Activated naive CD4-positive, alpha-beta T cell (primary cell): ENCODE measurements around the gene EXOC3.
"Not testable (repeated sequence)": the region's sequence is repeated elsewhere in the genome, so short reads cannot be mapped to it uniquely, and the experiment has no call there.

ENCODE experiments used
- DNase-seq, 4 experiments: peaks; one replicate each; lab custom pipeline; 2025; lab: John Stamatoyannopoulos, UW

Gene EXOC3

GRCh38 chr5:407051-407450 is 35.9 kb upstream of the EXOC3 start:
- DNase-seq, result no peak

GRCh38 chr5:407801-408268 is 35.1 kb upstream of the EXOC3 start:
- no peak for DNase-seq

DNA sequence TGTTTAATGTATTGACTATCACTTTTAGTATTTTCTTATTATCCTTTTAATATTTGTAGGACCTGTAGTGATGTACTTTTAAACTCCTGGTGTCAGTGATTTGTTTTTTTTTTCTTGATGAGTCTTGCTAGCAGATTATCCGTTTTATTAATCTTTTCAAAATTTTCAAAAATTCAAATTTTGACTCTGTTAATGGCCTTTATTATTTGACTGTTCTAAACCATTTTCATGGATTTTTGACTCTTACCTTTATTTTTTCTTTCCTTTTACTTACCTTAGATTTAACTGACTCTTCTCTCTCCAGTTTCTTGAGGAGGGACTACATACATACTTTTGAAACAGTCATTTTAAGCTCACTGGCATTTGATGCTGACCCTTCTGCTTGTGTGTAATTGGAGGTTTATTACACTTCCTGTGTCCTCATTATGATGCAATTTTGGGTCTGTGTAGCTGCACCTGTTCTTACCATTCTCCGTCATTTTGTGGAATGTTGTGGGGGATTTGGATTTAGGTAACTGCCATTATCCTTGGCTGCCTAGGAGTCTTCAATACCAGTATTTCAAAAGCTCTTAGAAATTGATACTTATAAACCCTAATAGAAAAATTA is 32.0 kb upstream of the EXOC3 start:
- no peak for DNase-seq

DNA sequence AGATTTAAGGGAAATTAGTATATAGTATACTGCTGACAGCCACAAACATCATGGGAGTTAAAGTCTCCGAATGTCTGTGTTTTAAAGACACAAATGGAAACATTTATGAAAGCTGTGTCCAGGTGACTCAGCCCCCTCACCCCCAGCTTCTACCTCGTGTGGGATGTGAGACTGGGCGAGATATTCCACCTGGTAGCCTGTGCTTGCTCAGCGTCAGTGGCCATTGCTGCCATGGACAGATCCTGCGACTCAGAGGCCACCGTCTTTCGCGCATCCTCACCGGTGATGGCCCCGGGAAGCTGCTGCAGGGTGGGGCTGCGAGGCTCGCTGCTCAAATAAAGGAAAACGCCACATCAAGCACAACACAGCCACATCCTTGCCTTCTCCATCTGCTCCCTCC is 31.2 kb upstream of the EXOC3 start:
- DNase-seq, result no peak

DNA sequence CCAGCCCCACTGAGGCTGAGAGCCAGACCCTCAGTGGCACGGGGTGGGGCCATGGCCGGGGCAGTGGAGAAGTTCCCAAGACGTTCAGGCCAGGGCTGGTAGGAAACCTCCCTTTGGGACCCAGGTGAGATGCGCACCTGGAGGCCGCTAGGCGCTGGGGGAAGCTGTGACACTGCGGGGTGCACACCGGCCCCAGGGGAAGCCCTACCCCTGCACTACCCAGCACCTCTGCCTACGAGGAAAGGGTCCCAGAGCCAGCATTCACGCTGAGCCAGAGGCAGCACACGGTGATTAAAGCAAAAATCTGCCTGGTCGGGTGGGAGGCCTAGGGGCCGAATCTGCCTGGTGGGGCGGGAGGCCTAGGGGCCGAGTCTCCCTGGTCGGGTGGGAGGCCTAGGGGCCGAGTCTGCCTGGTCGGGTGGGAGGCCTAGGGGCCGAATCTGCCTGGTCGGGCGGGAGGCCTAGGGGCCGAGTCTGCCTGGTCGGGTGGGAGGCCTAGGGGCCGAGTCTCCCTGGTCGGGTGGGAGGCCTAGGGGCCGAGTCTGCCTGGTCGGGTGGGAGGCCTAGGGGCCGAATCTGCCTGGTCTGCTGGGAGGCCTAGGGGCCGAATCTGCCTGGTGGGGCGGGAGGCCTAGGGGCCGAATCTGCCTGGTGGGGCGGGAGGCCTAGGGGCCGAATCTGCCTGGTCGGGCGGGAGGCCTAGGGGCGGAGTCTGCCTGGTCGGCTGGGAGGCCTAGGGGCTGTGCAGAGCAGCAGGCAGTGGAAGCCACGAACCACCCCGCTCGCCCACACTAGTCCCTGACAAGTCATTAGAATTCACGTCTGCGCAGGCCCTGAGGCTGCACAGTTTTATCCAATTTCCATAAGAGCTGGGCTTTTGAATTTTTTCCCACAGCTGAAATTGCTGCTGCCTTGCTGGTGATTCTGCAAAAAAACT is 27.7 kb upstream of the EXOC3 start:
- DNase-seq, result not testable (repeated sequence)

DNA sequence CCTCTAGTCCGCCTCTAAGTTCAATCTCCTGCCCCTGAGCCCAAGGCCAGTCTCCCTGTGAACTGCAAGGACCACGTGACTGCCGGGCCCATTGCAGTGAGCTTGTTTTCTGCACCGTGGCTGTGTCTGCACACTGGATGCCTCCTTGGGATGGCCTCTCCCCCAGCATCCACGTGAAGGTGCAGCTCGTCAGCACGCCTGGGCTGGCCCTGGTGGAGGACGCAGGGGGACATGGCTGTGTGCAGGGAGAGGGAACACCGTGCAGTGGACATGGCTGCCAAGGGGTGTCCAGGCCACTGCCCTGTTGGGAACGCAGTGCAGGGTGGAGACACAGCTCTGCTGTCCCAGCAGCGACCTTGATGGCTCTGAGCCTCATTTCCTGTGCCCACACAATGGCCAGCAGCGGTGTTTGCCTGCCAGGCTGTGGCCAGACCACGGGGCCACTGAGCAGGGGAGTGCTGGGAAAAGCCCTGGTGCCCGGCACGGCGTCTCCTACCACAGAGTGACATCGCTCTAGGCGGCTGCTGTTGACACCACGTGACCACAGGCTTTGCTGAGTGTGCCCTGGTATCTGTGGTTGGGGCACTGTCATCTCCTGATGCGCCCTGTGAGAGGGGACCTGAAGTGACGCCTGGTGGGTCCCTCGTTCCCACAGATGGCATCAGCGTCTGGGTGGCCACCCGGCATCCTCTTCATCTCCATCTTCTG is 26.9 kb upstream of the EXOC3 start:
- no peak for DNase-seq

GRCh38 chr5:416636-416960 is 26.4 kb upstream of the EXOC3 start:
- DNase-seq, result no peak

DNA sequence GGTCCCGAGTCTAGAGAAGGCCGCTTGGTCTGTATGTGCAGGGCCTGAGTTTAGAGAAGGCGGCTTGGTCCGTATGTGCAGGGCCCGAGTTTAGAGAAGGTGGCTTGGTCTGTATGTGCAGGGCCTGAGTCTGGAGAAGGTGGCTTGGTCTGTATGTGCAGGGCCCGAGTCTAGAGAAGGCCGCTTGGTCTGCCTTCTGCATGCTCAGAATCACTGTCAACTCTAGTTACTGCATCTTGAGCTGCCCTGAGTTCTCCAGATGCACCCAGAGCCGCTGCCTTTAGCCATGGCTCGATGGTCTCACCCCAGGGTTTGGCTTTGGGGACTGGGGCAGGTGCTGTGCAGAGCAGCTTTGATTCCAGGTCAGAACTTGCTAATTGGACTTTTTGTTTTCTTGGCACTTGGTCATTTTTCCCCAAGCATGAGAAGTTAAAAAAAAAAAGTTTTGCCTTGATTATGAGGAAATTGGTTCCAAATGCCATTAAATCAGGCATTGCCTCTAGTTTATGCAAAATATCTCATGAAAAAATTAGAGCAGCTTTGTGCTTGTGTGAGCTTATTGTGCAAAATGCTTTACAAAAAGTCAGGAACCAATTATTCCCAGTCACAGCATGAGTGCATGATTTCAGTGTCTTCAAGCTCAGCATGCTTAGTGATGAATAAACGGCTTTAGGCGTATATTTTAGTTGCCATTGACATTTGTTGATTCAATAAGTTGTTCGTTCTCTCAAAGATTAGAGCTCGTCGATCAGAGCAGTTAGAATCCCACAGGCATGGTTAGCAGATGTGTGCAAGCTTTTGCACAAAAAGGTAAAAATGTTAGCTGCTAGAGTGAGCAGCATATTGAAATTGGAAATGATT is 25.4 kb upstream of the EXOC3 start:
- DNase-seq, result no peak

GRCh38 chr5:418162-419121 is 24.5 kb upstream of the EXOC3 start:
- no peak for DNase-seq

DNA sequence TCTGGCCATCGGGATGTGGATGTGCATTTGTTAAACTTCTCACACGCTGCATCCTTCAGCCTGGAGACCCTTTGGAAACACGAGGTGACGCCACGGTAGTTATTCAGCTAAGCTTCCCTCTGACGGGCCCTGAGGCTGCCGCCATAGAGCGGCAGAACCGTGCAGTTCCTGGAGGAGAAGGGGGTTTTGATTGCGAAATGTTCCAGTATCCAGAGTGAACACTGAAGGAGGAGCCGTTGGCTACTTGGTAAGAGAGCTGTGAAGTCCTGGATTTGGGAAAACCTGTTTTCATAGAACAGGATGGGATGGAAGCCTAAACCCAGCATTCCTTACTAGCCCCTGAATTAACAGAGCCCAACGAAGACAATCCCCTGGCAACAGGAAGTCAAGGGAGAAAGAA is 23.0 kb upstream of the EXOC3 start:
- DNase-seq, result no peak

- DNase-seq, result no peak
Measured at GRCh38 chr5:420632-421286, 22.2 kb upstream of the EXOC3 start.

GRCh38 chr5:421287-421880 is 21.6 kb upstream of the EXOC3 start:
- DNase-seq, result no peak

- DNase-seq, result no peak
Measured at GRCh38 chr5:421901-422300, 21.1 kb upstream of the EXOC3 start.

DNA sequence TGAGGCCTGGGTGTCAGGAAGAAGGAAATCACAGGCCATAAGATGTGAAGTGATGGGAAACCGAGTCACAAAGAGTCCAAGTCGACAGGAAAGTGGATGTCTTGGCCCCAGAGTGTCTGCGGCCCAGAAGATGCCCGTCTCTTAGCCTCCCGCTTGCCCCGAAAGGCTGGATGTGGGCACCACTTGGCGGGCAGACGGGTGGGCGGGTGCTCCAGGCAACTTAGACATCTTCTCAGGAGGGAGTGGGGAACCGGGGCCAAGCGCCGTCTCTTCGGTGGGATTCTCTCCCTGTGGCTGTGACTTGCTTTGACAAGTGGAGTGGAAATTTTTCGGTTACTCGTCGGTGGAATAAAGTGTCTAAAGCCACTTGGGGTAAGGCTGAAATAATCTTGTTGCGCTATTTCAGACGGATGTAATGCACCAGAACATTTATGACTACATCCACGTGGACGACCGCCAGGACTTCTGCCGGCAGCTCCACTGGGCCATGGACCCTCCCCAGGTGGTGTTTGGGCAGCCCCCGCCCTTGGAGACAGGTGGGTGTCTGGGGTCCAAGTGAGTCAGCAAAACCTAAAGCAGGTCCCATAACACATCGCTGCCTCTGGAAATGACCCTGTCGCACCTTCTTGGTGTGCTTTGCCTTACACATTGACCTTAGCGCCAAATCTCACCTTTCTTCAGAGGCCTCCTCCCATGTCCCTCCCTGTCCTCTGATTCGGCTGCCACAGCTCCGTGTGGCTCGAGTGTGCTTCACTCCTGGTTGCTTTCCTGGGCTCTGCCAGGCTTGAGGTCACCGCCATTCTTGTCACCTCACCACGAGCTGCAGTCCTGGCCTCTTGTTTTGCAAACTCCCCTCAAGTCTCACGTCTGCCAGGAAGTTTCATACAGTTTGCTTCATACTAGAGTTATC is 20.4 kb upstream of the EXOC3 start:
- DNase-seq, result no peak

- no peak for DNase-seq
Measured at GRCh38 chr5:423233-423565, 19.8 kb upstream of the EXOC3 start.

GRCh38 chr5:423626-424261 is 19.2 kb upstream of the EXOC3 start:
- DNase-seq, result no peak

DNA sequence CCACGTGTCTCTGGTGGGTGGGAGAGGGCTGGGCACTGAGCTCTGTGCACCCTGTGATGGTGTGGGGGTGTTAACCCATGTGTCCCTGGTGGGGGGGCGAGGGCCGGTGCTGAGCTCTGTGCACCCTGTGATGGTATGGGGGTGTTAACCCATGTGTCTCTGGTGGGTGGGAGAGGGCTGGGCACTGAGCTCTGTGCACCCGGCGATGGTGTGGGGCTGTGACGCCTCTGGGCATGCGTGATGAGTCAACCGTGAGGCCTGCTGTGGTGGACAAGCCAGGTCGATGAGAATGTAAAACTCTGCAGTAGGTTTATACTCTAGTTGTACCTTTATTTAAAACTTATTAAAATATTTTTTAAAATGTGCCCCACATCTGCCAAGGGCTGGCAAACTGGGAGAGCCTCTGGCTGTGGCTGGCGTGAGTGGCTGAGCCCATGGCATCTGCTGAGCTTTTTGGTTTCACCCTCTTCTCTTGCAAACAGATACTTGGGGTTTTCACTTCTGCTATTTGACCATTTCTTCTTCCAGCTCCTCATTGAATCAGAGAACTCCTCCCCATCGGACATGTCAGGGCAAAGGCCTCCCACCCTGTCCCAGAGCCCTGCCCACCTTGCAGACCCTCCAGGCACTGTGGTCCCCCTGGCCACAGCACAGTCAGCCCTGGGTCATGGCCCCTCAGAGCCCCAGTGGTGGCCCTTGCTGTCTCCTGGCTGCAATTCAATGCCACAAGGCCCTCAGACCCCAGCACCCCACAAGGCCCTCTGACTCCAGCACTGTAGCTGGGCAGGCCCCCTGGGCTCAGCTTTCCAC is 18.5 kb upstream of the EXOC3 start:
- no peak for DNase-seq

- DNase-seq, result no peak
Measured at GRCh38 chr5:425714-426113, 17.3 kb upstream of the EXOC3 start.
